WTC11 (cell line): Measurements from ENCODE around the gene GAL. TPM values are rescaled to one million over a fixed set of nuclear protein-coding genes. Genes with fewer than 3 reads are reported as not detected.

Experiments
- ATAC-seq: fragments of 200-7000 bp; cut with Tn5 transposase; 2 replicates; pipeline ENCODE4 v1.10.0; 2021; ENCODE audit warnings: mild to moderate bottlenecking, moderate library complexity
- CTCF ChIA-PET: fragments of 300-600 bp; sonication (Branson Sonifier 250); formaldehyde crosslinking; loops from one replicate; lab custom pipeline; 2021; ENCODE audit warnings: antibody characterized with exemption; lab: Charles Lee
- POLR2A ChIA-PET: fragments of 350-600 bp; sonication (Branson Sonifier 250); formaldehyde crosslinking; loops from one replicate; lab custom pipeline; 2021; ENCODE audit warnings: antibody characterized with exemption; lab: Charles Lee
- DNase-seq: peaks from one replicate; pipeline ENCODE4 v3.0.0; 2021; ENCODE audit warnings: low spot score
- H3K27ac Mint-ChIP-seq: 2 replicates; pipeline ENCODE4 v1.8.0; 2021; ENCODE audit warnings: mixed read lengths
- H3K27me3 Mint-ChIP-seq: 2 replicates; pipeline ENCODE4 v1.8.0; 2021; ENCODE audit warnings: low read depth, mild to moderate bottlenecking, moderate library complexity, mixed read lengths
- H3K36me3 Mint-ChIP-seq: 2 replicates; pipeline ENCODE4 v1.8.0; 2021; ENCODE audit warnings: mixed read lengths
- H3K4me1 Mint-ChIP-seq: 2 replicates; pipeline ENCODE4 v1.8.0; 2022; ENCODE audit warnings: mixed read lengths
- H3K4me3 Mint-ChIP-seq: 2 replicates; pipeline ENCODE4 v1.8.0; 2021; ENCODE audit warnings: mild to moderate bottlenecking, moderate library complexity, mixed read lengths
- H3K9me3 Mint-ChIP-seq: 2 replicates; pipeline ENCODE4 v1.8.0; 2021; ENCODE audit warnings: mixed read lengths
- EMX1 ChIP-seq: fragments of 250-450 bp; sonication (Bioruptor Pico); IDR thresholded peaks from 2 replicates; pipeline ENCODE4 v1.8.0; 2021; ENCODE audit warnings: mild to moderate bottlenecking
- ETV6 ChIP-seq: sonication (generic); formaldehyde crosslinking; IDR thresholded peaks from 2 replicates; pipeline ENCODE4 v1.8.1; 2022; ENCODE audit warnings: mild to moderate bottlenecking, missing genetic modification reagents
- FOXJ3 ChIP-seq: sonication (generic); formaldehyde crosslinking; IDR thresholded peaks from 2 replicates; pipeline ENCODE4 v1.9.0; 2021; ENCODE audit warnings: missing genetic modification reagents, mild to moderate bottlenecking, borderline replicate concordance
- GABPB1 ChIP-seq: sonication (generic); formaldehyde crosslinking; IDR thresholded peaks from 2 replicates; pipeline ENCODE4 v1.8.1; 2023; ENCODE audit warnings: mild to moderate bottlenecking, missing genetic modification reagents
- IRF2 ChIP-seq: sonication (generic); formaldehyde crosslinking; IDR thresholded peaks from 2 replicates; pipeline ENCODE4 v1.8.0; 2022; ENCODE audit warnings: low read depth, missing genetic modification reagents, borderline replicate concordance
- MXD4 ChIP-seq: fragments of 250-450 bp; sonication (Bioruptor Pico); IDR thresholded peaks from 2 replicates; pipeline ENCODE4 v1.8.0; 2021; ENCODE audit warnings: mild to moderate bottlenecking, moderate library complexity, borderline replicate concordance
- NFATC4 ChIP-seq: fragments of 250-450 bp; sonication (Bioruptor Pico); IDR thresholded peaks from 2 replicates; pipeline ENCODE4 v1.9.0; 2021; ENCODE audit warnings: mild to moderate bottlenecking
- NFE2L1 ChIP-seq: sonication (generic); formaldehyde crosslinking; IDR thresholded peaks from 2 replicates; pipeline ENCODE4 v1.8.1; 2023; ENCODE audit warnings: missing genetic modification reagents
- RORB ChIP-seq: fragments of 250-450 bp; sonication (Bioruptor Pico); IDR thresholded peaks from 2 replicates; pipeline ENCODE4 v1.9.0; 2021; ENCODE audit warnings: mild to moderate bottlenecking
- SOX15 ChIP-seq: fragments of 250-450 bp; sonication (Bioruptor Pico); IDR thresholded peaks from 2 replicates; pipeline ENCODE4 v1.9.0; 2021; ENCODE audit warnings: mild to moderate bottlenecking
- TCF7 ChIP-seq: sonication (generic); formaldehyde crosslinking; IDR thresholded peaks from 2 replicates; pipeline ENCODE4 v1.8.0; 2022; ENCODE audit warnings: mild to moderate bottlenecking, low read depth, missing genetic modification reagents, moderate library complexity
- ZNF138 ChIP-seq: sonication (generic); formaldehyde crosslinking; conservative IDR thresholded peaks from 2 replicates; pipeline ENCODE4 v1.8.1; 2022; ENCODE audit warnings: mild to moderate bottlenecking, moderate library complexity, missing genetic modification reagents
- ZNF232 ChIP-seq: sonication (generic); formaldehyde crosslinking; IDR thresholded peaks from 2 replicates; pipeline ENCODE4 v1.8.0; 2022; ENCODE audit warnings: mild to moderate bottlenecking, missing genetic modification reagents
- ZNF263 ChIP-seq: sonication (generic); formaldehyde crosslinking; IDR thresholded peaks from 2 replicates; pipeline ENCODE4 v1.8.1; 2022; ENCODE audit warnings: low read depth, mild to moderate bottlenecking, moderate library complexity, missing genetic modification reagents
- ZNF396 ChIP-seq: fragments of 250-450 bp; sonication (Bioruptor Pico); IDR thresholded peaks from 2 replicates; pipeline ENCODE4 v1.8.0; 2021; ENCODE audit warnings: mild to moderate bottlenecking, moderate library complexity, borderline replicate concordance
- total RNA-seq: library from RNA; stranded (reverse); gene quantifications from 3 replicates; pipeline ENCODE4 v1.2.3, GENCODE V29; 2021
- TF ChIP-seq, protein P1 (sequence below): sonication (generic); formaldehyde crosslinking; IDR thresholded peaks from 2 replicates; pipeline ENCODE4 v1.8.1; 2022; ENCODE audit warnings: low read depth, missing genetic modification reagents, borderline replicate concordance
- TF ChIP-seq, protein P2 (sequence below): fragments of 250-450 bp; sonication (Bioruptor Pico); IDR thresholded peaks from 2 replicates; pipeline ENCODE4 v1.9.0; 2021; ENCODE audit warnings: mild to moderate bottlenecking, borderline replicate concordance
- TF ChIP-seq, protein P3 (sequence below): sonication (generic); formaldehyde crosslinking; IDR thresholded peaks from 2 replicates; pipeline ENCODE4 v1.8.0; 2022; ENCODE audit warnings: mild to moderate bottlenecking, missing genetic modification reagents
- TF ChIP-seq, protein P4 (sequence below): sonication (generic); formaldehyde crosslinking; IDR thresholded peaks from 2 replicates; pipeline ENCODE4 v1.8.1; 2022; ENCODE audit warnings: mild to moderate bottlenecking, moderate library complexity, missing genetic modification reagents
- TF ChIP-seq, protein P5 (sequence below): sonication (generic); formaldehyde crosslinking; conservative IDR thresholded peaks from 2 replicates; pipeline ENCODE4 v1.8.1; 2023; ENCODE audit warnings: mild to moderate bottlenecking, low read depth, missing genetic modification reagents, moderate library complexity
- TF ChIP-seq, protein P6 (sequence below): sonication (generic); formaldehyde crosslinking; IDR thresholded peaks from 2 replicates; pipeline ENCODE4 v1.8.1; 2022; ENCODE audit warnings: mild to moderate bottlenecking, missing genetic modification reagents, moderate library complexity, borderline replicate concordance
- TF ChIP-seq, protein P7 (sequence below): sonication (generic); formaldehyde crosslinking; IDR thresholded peaks from 2 replicates; pipeline ENCODE4 v1.8.0; 2022; ENCODE audit warnings: mild to moderate bottlenecking, missing genetic modification reagents
- TF ChIP-seq, protein P8 (sequence below): fragments of 250-450 bp; sonication (Bioruptor Pico); IDR thresholded peaks from 2 replicates; pipeline ENCODE4 v1.9.0; 2021; ENCODE audit warnings: mild to moderate bottlenecking

GAL gene
- total RNA-seq, 1 experiment from 2014 or later: 102 TPM

DNA sequence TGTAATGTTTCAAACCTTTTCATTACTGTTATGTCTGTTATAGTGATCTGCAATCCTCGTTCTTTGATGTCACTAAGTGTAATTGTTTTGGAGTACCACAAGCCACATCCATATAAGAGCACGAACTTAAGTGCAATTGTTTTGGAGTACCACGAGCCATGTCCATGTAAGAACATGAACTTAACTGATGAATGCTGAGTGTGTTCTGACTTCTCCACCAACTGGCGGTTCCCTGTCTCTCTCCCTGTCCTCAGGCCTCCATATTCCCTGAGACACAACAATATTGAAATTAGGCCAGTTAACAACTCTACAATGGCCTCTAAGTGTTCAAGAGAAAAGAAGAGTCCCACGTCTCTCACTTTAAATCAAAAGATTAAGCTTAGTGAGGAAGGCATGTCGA is 43.4 kb downstream of the GAL start (continued):
- TF ChIP-seq, protein P1, sequence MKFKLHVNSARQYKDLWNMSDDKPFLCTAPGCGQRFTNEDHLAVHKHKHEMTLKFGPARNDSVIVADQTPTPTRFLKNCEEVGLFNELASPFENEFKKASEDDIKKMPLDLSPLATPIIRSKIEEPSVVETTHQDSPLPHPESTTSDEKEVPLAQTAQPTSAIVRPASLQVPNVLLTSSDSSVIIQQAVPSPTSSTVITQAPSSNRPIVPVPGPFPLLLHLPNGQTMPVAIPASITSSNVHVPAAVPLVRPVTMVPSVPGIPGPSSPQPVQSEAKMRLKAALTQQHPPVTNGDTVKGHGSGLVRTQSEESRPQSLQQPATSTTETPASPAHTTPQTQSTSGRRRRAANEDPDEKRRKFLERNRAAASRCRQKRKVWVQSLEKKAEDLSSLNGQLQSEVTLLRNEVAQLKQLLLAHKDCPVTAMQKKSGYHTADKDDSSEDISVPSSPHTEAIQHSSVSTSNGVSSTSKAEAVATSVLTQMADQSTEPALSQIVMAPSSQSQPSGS (CRISPR knock-in tag): no peak
- TF ChIP-seq, protein P2, sequence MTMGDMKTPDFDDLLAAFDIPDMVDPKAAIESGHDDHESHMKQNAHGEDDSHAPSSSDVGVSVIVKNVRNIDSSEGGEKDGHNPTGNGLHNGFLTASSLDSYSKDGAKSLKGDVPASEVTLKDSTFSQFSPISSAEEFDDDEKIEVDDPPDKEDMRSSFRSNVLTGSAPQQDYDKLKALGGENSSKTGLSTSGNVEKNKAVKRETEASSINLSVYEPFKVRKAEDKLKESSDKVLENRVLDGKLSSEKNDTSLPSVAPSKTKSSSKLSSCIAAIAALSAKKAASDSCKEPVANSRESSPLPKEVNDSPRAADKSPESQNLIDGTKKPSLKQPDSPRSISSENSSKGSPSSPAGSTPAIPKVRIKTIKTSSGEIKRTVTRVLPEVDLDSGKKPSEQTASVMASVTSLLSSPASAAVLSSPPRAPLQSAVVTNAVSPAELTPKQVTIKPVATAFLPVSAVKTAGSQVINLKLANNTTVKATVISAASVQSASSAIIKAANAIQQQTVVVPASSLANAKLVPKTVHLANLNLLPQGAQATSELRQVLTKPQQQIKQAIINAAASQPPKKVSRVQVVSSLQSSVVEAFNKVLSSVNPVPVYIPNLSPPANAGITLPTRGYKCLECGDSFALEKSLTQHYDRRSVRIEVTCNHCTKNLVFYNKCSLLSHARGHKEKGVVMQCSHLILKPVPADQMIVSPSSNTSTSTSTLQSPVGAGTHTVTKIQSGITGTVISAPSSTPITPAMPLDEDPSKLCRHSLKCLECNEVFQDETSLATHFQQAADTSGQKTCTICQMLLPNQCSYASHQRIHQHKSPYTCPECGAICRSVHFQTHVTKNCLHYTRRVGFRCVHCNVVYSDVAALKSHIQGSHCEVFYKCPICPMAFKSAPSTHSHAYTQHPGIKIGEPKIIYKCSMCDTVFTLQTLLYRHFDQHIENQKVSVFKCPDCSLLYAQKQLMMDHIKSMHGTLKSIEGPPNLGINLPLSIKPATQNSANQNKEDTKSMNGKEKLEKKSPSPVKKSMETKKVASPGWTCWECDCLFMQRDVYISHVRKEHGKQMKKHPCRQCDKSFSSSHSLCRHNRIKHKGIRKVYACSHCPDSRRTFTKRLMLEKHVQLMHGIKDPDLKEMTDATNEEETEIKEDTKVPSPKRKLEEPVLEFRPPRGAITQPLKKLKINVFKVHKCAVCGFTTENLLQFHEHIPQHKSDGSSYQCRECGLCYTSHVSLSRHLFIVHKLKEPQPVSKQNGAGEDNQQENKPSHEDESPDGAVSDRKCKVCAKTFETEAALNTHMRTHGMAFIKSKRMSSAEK (CRISPR knock-in tag): no peak
- TF ChIP-seq, protein P3, sequence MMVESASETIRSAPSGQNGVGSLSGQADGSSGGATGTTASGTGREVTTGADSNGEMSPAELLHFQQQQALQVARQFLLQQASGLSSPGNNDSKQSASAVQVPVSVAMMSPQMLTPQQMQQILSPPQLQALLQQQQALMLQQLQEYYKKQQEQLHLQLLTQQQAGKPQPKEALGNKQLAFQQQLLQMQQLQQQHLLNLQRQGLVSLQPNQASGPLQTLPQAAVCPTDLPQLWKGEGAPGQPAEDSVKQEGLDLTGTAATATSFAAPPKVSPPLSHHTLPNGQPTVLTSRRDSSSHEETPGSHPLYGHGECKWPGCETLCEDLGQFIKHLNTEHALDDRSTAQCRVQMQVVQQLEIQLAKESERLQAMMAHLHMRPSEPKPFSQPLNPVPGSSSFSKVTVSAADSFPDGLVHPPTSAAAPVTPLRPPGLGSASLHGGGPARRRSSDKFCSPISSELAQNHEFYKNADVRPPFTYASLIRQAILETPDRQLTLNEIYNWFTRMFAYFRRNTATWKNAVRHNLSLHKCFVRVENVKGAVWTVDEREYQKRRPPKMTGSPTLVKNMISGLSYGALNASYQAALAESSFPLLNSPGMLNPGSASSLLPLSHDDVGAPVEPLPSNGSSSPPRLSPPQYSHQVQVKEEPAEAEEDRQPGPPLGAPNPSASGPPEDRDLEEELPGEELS (CRISPR knock-in tag): no peak
- TF ChIP-seq TCF7: no peak
- TF ChIP-seq, protein P4, sequence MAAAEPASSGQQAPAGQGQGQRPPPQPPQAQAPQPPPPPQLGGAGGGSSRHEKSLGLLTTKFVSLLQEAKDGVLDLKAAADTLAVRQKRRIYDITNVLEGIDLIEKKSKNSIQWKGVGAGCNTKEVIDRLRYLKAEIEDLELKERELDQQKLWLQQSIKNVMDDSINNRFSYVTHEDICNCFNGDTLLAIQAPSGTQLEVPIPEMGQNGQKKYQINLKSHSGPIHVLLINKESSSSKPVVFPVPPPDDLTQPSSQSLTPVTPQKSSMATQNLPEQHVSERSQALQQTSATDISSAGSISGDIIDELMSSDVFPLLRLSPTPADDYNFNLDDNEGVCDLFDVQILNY (CRISPR knock-in tag): no peak
- TF ChIP-seq EMX1: no peak
- TF ChIP-seq, protein P5, sequence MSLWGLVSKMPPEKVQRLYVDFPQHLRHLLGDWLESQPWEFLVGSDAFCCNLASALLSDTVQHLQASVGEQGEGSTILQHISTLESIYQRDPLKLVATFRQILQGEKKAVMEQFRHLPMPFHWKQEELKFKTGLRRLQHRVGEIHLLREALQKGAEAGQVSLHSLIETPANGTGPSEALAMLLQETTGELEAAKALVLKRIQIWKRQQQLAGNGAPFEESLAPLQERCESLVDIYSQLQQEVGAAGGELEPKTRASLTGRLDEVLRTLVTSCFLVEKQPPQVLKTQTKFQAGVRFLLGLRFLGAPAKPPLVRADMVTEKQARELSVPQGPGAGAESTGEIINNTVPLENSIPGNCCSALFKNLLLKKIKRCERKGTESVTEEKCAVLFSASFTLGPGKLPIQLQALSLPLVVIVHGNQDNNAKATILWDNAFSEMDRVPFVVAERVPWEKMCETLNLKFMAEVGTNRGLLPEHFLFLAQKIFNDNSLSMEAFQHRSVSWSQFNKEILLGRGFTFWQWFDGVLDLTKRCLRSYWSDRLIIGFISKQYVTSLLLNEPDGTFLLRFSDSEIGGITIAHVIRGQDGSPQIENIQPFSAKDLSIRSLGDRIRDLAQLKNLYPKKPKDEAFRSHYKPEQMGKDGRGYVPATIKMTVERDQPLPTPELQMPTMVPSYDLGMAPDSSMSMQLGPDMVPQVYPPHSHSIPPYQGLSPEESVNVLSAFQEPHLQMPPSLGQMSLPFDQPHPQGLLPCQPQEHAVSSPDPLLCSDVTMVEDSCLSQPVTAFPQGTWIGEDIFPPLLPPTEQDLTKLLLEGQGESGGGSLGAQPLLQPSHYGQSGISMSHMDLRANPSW (CRISPR knock-in tag): no peak
- no peak for TF ChIP-seq ZNF263
- TF ChIP-seq, all 79 proteins: peak for 0

DNA sequence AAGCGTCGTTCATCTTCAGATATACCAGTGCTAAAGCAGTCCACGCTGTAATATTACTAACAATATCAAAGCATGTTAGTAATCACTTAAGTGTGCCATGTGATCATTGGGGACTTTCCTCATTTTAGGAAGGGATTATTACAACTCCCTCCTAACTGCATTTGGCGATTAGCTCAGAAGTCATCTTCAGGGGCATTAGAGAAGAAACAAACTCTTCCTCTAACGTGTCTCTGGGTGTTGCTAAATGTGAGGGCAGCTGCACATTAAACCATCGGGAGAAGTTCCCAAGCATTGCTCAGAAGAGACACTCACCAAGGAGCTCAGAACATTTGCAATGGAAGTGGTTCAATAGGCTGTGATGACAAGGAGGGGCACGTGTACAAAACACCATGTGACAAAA is 49.8 kb downstream of the GAL start:
- peaks cover under 1% of the 10 kb centered on the region for H3K9me3 Mint-ChIP-seq
- H3K36me3 Mint-ChIP-seq: peaks cover 37% of the 10 kb centered on the region
- no peak for DNase-seq
- ChIA-PET POLR2A (no interaction called here), CTCF (interaction anchor here (0.8 kb wide), 1 partner anchor 19 kb away, joined by 3 read pairs; no protein-coding TSS in a partner anchor)
- no peaks in the 10 kb centered on the region for H3K27me3 Mint-ChIP-seq
- H3K4me3 Mint-ChIP-seq: no peak overlapping the region
- H3K27ac Mint-ChIP-seq: 0 out of 2 replicates have a peak overlapping the region, but pooled peaks have one; percentile 2
- peaks cover 8% of the 10 kb centered on the region for H3K4me1 Mint-ChIP-seq
- no peak for ATAC-seq
- TF ChIP-seq GABPB1 (CRISPR knock-in tag): no peak
- no peak for TF ChIP-seq ZNF396 (CRISPR knock-in tag)
- TF ChIP-seq NFE2L1 (CRISPR knock-in tag): no peak
- no peak for TF ChIP-seq RORB (CRISPR knock-in tag)
- TF ChIP-seq, protein P6, sequence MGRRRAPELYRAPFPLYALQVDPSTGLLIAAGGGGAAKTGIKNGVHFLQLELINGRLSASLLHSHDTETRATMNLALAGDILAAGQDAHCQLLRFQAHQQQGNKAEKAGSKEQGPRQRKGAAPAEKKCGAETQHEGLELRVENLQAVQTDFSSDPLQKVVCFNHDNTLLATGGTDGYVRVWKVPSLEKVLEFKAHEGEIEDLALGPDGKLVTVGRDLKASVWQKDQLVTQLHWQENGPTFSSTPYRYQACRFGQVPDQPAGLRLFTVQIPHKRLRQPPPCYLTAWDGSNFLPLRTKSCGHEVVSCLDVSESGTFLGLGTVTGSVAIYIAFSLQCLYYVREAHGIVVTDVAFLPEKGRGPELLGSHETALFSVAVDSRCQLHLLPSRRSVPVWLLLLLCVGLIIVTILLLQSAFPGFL (CRISPR knock-in tag): no peak
- TF ChIP-seq FOXJ3 (CRISPR knock-in tag): no peak
- TF ChIP-seq ZNF232 (CRISPR knock-in tag): no peak
- no peak for TF ChIP-seq ETV6 (CRISPR knock-in tag)
- TF ChIP-seq ZNF138 (CRISPR knock-in tag): no peak
- TF ChIP-seq IRF2: no peak
- TF ChIP-seq, protein P7, sequence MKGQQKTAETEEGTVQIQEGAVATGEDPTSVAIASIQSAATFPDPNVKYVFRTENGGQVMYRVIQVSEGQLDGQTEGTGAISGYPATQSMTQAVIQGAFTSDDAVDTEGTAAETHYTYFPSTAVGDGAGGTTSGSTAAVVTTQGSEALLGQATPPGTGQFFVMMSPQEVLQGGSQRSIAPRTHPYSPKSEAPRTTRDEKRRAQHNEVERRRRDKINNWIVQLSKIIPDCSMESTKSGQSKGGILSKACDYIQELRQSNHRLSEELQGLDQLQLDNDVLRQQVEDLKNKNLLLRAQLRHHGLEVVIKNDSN (CRISPR knock-in tag): no peak
- TF ChIP-seq SOX15: no peak
- TF ChIP-seq NFATC4 (CRISPR knock-in tag): no peak
- TF ChIP-seq, protein P8, sequence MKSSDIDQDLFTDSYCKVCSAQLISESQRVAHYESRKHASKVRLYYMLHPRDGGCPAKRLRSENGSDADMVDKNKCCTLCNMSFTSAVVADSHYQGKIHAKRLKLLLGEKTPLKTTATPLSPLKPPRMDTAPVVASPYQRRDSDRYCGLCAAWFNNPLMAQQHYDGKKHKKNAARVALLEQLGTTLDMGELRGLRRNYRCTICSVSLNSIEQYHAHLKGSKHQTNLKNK (CRISPR knock-in tag): no peak
- no peak for TF ChIP-seq MXD4 (CRISPR knock-in tag)
